CD4-positive, alpha-beta T cell treated with Interleukin-12 subunit alpha and Interleukin-12 subunit beta, for 1 hour (primary cell): ENCODE measurements around the gene EPB41L4B.
"Not testable (repeated sequence)": the region's sequence is repeated elsewhere in the genome, so short reads cannot be mapped to it uniquely, and the experiment has no call there.

Experiments
- DNase-seq: peaks from one replicate; pipeline ENCODE4 v3.0.0-alpha.2; 2020

EPB41L4B gene

GRCh38 chr9:109295221-109296130 lies 25.4 kb downstream of the EPB41L4B start:
- DNase-seq = no peak

GRCh38 chr9:109290385-109290784 lies 30.5 kb downstream of the EPB41L4B start:
- DNase-seq = no peak

DNA sequence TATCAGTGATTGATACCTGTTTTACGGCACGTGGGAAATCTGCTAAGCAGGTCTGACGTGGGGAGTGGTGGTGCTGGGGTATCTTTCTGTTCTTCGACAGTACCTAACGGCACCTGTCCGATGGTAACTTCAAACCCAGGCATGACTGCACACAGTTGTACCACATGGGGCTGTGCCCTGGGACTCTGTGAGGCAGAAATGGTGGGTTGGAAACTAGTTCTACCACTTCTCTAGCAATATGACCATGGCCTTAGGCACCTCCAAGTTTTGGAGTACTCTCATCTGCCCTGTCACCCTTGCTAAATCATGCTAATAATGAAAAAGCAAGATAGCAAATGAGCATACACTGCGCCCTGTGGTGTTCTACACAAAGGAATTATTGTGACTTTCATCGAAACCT lies 30.9 kb downstream of the EPB41L4B start:
- DNase-seq = no peak

DNA sequence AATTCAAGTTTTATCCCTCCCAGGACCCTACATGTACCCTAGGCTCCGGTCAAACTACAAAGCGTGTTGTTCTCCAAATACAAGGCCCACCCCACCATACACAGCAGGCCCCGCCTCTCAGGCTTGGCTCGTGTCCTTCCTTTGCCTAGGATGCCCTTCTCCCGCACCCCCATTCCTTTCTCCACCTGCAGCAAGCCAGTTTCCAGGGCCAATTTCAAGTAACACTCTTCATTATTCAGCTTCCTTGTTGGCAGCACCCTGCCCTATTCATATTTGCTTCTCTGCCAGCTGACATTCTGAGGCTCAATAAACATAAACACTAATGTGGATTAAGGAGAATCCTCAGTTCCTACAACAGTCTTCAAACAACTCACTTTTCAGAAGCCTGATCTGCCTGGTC lies 31.7 kb downstream of the EPB41L4B start:
- DNase-seq = no peak

- DNase-seq = no peak
Measured at GRCh38 chr9:109286981-109287380, 33.9 kb downstream of the EPB41L4B start.

GRCh38 chr9:109286571-109286977 lies 34.3 kb downstream of the EPB41L4B start:
- DNase-seq = no peak

- DNase-seq = not testable (repeated sequence)
Measured at GRCh38 chr9:109283672-109284071, 37.2 kb downstream of the EPB41L4B start.

GRCh38 chr9:109283012-109283411 lies 37.8 kb downstream of the EPB41L4B start:
- DNase-seq = no peak

DNA sequence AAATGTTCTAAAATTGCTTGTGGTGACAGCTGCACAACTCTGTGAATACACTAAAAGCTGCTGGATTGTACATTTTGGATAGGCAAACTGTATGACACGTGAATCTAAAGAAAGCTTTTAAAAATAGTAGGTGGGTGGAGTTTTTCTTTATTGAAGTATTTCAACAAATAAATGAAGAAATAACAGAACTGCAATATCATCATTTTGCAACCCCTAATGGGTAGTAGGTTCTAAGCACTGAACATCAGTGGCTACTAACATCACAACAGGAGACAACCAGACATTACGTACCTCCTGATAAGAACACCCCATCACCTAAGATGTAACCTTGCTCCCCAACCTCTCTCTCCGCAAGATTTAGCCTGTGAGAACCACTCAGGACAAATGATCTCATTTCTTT lies 38.6 kb downstream of the EPB41L4B start:
- no peak for DNase-seq

- no peak for DNase-seq
Measured at GRCh38 chr9:109281518-109281917, 39.3 kb downstream of the EPB41L4B start.

- DNase-seq = no peak
Measured at GRCh38 chr9:109278848-109279247, 42.0 kb downstream of the EPB41L4B start.

DNA sequence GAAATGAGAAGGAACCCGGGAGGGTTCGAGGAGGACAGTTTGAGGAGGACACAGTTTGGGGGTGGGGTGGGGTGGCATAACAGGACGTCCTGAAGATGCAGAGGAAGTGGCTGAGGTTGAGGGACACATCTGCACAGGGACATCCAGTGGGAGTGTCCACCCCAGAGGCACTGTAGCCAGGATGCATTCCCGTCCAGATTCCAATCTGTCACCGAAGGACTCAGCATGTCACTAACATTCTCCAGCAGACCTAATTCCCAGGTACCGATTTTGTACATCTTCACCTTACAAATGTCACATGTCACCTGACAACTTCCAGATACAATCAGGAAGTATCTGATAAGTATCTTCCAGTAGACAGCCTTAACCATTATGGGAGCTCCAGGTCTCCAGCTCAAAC lies 42.6 kb downstream of the EPB41L4B start:
- DNase-seq = no peak

DNA sequence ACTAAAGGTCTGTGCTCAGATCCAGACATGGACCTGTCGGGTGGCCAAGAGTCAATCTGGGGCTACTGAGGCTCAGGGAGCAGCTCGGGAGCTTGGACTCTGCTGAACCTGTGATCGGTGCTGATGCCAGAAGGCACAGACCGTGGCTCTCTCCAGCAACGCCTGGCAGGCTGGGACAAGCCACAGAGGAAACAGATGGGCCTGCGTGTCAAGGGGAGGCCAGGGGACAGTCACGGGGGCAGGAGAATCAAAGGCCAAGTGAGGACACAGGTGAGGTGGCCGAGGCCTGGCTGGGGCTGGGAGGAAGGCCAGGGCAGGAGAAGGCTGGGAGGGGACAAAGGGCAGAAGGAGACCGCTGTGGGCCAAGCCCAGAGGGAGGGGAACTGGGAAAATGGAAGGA lies 43.4 kb downstream of the EPB41L4B start:
- DNase-seq = no peak

DNA sequence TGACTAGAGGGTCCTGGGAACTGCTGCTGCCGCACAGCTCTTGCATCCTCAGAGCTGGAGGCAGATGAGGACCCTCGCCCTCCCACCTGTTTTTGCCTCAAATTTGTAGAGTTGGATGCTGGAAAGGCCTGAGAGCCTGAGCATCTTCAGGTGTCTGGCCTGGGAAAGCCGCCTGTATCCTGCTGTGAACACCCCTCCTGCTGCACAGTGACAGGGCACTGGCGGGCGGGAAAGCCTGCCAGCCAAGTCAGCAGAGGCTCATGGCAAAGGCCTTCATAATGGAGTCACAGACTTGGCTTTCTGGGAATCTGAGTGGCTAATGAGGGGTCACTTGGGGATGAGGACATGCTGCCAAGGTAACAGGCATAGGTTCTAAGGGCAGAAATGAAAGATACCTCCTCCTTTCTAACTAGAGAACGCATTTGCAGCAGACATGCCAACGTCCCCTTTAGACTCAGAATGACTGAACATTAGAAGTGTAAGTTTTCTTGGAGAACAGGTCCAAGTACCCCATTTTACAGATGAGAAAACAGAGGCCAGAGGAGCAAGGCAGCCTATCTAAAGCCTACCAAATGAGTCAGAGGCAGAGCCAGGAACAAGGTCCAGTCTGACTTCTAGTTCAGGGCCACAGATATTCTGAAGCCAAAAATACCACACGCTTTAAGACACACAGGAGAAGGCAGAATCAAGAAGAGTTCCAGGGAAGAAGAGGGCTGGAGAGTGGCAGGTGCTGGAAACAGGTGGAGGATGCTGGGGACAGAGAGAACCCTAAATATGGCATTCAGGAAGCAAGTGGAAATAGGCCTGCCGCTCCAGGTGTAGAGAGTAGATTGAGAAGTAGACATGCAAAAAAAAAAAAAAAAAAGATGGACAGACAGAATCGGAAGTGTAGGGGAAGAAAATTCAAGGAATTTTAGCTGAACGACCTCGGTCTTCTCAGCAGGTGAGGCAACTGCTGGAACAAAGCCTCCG lies 44.1 kb downstream of the EPB41L4B start:
- DNase-seq = no peak

DNA sequence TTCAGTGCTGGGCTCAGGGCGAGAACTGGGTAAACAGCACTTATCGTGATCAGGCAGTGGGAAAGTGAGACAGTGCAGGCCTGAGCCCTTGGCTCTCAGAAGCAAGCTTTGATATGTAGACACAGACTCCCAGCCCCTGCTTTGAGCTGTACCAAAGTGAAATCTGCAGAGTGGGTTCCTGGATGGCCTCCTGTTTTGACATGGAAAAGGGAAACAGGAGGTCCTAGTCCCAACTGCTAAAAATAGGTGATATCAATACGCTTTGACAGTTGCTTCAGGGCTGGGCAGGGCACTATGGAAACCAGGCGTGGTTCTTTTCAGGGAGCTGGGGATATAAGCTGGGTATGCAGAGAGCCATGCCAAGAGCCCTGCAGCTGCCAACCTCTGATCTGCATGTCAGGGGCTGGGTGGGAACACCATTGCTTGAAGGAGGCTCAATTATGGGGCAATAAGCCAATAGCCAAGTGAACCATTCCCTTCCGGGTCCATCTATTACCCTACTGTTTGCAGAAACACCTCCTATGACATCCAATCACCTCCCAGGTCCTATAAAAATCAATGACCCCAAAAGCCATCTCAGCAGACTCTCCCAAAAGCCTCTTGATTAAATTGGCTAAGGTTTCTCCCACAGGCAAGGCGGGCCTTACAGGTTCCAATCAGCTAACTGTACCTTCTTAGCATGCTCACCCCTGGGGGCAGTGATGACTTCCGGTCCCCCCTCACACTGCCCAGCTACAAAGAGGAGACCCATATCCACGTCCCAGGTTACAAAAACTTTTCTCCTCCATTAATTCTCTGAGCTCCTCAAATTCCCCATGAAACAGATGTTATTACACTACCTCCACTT lies 45.8 kb downstream of the EPB41L4B start:
- DNase-seq = no peak

DNA sequence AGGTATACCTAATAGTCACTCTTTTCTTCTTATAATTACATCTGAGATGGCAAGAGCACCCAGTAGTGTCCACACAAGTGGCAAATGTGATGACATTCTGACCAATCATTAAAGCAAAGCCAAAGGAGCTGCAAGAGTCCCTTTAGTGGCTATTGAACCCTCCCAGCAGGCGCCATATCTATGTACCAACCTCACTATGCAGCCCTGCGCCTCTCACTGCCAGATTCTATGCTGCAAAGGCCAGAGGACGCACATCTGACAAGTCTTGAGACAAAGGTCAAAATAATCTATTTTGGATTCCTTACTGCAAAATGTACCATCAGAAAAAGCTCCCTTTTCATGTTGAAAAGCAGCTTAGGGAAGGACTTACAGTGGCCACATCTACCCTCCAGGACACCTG lies 47.0 kb downstream of the EPB41L4B start:
- DNase-seq = no peak

GRCh38 chr9:109272745-109273144 lies 48.1 kb downstream of the EPB41L4B start:
- DNase-seq = no peak

DNA sequence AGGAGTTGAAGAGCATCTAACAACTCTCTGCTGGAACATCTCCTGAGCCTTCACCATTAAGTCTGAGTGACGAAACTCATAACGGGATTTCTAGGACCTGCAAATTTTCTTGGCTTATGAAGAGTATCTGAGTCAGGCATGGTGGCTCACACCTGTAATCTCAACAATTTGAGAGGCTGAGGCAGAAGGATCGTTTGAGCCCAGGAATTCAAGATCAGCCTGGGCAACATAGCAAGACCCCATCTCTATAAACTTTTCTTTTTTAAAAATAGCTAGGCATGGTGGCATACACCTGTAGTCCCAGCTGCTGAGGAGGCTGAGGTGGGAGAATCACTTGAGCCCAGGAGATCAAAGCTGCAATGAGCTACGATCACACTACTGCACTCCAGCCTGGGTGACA lies 48.8 kb downstream of the EPB41L4B start:
- no peak for DNase-seq

- DNase-seq = no peak
Measured at GRCh38 chr9:109270971-109271925, 49.6 kb downstream of the EPB41L4B start.

- no peak for DNase-seq
Measured at GRCh38 chr9:109270441-109270840, 50.4 kb downstream of the EPB41L4B start.

DNA sequence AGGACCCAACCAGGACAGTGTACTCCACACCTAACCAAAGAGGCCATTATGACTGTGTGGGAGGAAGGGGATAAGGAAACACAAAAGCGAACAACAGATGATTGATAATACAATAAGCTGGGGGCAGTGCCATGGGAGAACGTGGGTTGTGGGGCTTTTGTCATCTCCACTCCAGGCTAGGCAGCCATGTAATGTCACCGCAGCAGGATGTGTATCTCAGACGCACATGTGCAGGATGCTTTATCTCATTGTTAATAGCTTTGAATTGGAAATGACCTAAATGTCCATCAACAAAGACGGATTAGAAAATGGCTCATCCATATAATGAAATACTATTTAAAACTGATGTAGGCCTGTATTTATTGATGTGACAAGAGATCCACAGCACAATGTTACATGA lies 51.0 kb downstream of the EPB41L4B start:
- DNase-seq = no peak

- no peak for DNase-seq
Measured at GRCh38 chr9:109269081-109269480, 51.8 kb downstream of the EPB41L4B start.
